Measurements from ENCODE around the gene DNMBP. TPM values are rescaled to one million over a fixed set of nuclear protein-coding genes. Genes with fewer than 3 reads are reported as not detected.

The DNMBP gene
- total RNA-seq, 1 experiment from 2014 or later = 19.7 TPM

DNA sequence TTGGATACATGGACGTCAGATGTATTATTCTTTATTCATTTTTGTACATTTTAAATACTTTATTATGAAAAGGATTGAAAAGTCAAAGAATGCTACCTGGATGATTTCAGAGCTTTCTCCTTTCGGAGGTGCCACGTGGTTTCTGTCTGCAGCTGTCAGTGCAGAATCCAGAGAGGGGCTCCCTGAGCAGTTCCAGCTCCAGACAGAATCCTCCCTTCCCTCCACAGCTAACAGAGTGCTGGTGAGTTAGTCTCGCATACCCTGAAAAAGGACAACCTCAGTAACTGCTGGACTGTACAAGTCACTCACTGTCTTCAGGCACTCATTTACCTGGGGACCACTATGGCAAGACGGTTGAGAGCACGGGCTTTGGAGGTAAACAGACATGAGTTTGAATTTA lies 10.9 kb downstream of the DNMBP start:
- Mint-ChIP-seq H3K27ac (no peak overlapping the region), H3K4me3 (no peak overlapping the region), H3K4me1 (peaks cover 21% of the 10 kb centered on the region), H3K27me3 (ENCODE audit: low read depth) (no peaks in the 10 kb centered on the region), H3K9me3 (0 out of 2 replicates have a peak, but pooled peaks cover 8% of the 10 kb centered on the region), H3K36me3 (no peaks in the 10 kb centered on the region; the same call in 1 of the 2 replicates)
- ChIA-PET CTCF (interaction anchor here (0.6 to 2.2 kb wide), 2 partner anchors 11 to 35 kb away, joined by 4 to 8 read pairs; partner anchors contain the start of gene DNMBP), POLR2A (interaction anchor here (1.1 kb wide), 1 partner anchor 85 kb away, joined by 4 read pairs; no protein-coding TSS in a partner anchor)
- TF ChIP-seq TP53 (CRISPR knock-in tag; IDR thresholded peaks at IDR 0.05) (no peak), EMX1 (CRISPR knock-in tag; IDR thresholded peaks at IDR 0.05) (no peak)
- DNase-seq (ENCODE audit: low spot score) (no peak), ATAC-seq (no peak)

DNA sequence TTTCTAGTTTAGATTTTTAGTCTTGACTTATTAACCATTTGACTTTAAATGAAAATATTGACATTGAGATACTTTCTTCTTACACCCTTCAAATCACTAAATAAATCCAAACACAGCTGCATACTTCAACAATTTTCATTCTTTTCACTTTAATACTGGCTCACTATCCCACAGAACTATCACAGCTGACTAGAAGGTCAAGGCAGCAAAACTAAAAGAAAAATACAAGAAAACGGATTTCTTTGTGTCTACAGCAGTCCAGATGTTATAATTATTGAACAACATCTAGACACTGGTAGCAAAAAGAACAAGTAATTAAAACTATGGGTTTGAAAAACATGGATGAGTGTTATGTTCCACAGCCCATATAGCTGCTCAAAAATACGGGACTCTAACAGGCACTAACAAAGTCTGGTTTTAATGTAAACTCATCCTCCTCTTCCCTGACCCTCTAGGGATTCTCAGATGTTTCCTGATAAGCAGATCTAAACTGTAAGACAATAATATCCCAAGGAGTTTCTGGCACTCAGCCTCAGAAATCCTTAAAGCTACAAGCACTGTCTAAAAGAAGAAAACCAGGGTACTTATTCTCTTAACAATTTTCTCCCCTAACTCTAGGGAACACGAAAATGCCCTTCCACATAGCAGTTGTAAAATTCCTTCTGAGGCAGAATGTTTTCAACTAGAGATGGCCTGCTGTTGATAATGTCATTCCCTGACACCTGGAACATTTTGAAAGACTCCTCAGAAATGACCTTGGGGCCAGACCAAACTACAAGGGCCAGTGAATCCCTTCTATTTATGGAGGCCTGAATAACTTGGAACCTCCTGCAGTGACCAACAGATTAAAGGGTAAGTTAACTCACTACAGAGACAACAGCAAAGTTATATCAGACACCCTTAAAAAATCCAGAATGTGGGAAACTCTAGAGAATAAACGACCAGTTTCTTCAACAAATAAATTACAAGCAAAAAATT lies 12.8 kb downstream of the DNMBP start:
- no peaks in the 10 kb centered on the region for H3K36me3 Mint-ChIP-seq
- no peak overlapping the region for H3K4me3 Mint-ChIP-seq
- TF ChIP-seq MXD4 (CRISPR knock-in tag; IDR thresholded peaks at IDR 0.05; ENCODE audit: borderline replicate concordance) (no peak), TCF7 (CRISPR knock-in tag; IDR thresholded peaks at IDR 0.05; ENCODE audit: low read depth) (no peak), ZNF138 (CRISPR knock-in tag; conservative IDR thresholded peaks at IDR 0.05) (no peak), PRRX2 (CRISPR knock-in tag; IDR thresholded peaks at IDR 0.05) (no peak), CREB1 (CRISPR knock-in tag; IDR thresholded peaks at IDR 0.05) (no peak)
- TF ChIP-seq, protein P1, sequence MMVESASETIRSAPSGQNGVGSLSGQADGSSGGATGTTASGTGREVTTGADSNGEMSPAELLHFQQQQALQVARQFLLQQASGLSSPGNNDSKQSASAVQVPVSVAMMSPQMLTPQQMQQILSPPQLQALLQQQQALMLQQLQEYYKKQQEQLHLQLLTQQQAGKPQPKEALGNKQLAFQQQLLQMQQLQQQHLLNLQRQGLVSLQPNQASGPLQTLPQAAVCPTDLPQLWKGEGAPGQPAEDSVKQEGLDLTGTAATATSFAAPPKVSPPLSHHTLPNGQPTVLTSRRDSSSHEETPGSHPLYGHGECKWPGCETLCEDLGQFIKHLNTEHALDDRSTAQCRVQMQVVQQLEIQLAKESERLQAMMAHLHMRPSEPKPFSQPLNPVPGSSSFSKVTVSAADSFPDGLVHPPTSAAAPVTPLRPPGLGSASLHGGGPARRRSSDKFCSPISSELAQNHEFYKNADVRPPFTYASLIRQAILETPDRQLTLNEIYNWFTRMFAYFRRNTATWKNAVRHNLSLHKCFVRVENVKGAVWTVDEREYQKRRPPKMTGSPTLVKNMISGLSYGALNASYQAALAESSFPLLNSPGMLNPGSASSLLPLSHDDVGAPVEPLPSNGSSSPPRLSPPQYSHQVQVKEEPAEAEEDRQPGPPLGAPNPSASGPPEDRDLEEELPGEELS (CRISPR knock-in tag; IDR thresholded peaks at IDR 0.05) = no peak
- no peaks in the 10 kb centered on the region for H3K27me3 Mint-ChIP-seq (ENCODE audit: low read depth)
- no peaks in the 10 kb centered on the region for H3K9me3 Mint-ChIP-seq
- H3K27ac Mint-ChIP-seq = peak overlapping the region; percentile 54; the same call in 1 of the 2 replicates
- H3K4me1 Mint-ChIP-seq = peaks cover 21% of the 10 kb centered on the region
- POLR2A ChIA-PET = interaction anchor here (0.5 kb wide), 1 partner anchor 744 kb away, joined by 3 read pairs; no protein-coding TSS in a partner anchor
- ATAC-seq = no peak
- CTCF ChIA-PET = interaction anchor here (1.4 to 1.6 kb wide), 2 partner anchors 13 to 49 kb away, joined by 4 to 7 read pairs; partner anchors contain the start of gene DNMBP
- DNase-seq (ENCODE audit: low spot score) = no peak

DNA sequence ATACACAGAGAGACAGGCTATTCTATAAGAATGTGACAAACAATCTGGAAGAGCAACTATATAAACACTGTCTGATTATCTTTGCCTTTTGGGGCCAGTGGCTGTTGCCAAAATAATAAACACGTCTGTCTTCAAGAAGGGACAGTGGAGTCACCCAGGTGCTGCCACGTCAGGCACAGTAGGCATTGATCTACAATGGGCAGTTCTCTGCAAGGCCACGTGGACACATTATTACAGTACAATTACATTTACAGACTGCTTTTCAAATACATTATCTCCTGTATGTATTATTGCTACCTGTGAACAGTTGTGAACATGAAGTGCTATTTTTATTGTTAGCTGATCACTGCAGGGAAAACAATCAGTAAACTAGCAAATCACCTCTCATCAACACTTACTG lies 14.0 kb downstream of the DNMBP start:
- ChIA-PET POLR2A (no interaction called here), CTCF (interaction anchor here (1.6 to 2.6 kb wide), 2 partner anchors 14 kb away, joined by 7 to 10 read pairs; partner anchors contain the start of gene DNMBP)
- ATAC-seq (no peak), DNase-seq (ENCODE audit: low spot score) (no peak)
- Mint-ChIP-seq H3K27me3 (ENCODE audit: low read depth) (no peaks in the 10 kb centered on the region), H3K9me3 (no peaks in the 10 kb centered on the region), H3K4me1 (peaks cover 21% of the 10 kb centered on the region), H3K36me3 (no peaks in the 10 kb centered on the region), H3K27ac (no peak overlapping the region), H3K4me3 (no peak overlapping the region)
- no peak for TF ChIP-seq SMAD3 (CRISPR knock-in tag; IDR thresholded peaks at IDR 0.05; ENCODE audit: borderline replicate concordance)
- no peak for TF ChIP-seq SP1 (CRISPR knock-in tag; conservative IDR thresholded peaks at IDR 0.05)
- TF ChIP-seq NR2C2 (CRISPR knock-in tag; IDR thresholded peaks at IDR 0.05) = no peak
- no peak for TF ChIP-seq ZNF232 (CRISPR knock-in tag; IDR thresholded peaks at IDR 0.05)
- TF ChIP-seq, protein P2, sequence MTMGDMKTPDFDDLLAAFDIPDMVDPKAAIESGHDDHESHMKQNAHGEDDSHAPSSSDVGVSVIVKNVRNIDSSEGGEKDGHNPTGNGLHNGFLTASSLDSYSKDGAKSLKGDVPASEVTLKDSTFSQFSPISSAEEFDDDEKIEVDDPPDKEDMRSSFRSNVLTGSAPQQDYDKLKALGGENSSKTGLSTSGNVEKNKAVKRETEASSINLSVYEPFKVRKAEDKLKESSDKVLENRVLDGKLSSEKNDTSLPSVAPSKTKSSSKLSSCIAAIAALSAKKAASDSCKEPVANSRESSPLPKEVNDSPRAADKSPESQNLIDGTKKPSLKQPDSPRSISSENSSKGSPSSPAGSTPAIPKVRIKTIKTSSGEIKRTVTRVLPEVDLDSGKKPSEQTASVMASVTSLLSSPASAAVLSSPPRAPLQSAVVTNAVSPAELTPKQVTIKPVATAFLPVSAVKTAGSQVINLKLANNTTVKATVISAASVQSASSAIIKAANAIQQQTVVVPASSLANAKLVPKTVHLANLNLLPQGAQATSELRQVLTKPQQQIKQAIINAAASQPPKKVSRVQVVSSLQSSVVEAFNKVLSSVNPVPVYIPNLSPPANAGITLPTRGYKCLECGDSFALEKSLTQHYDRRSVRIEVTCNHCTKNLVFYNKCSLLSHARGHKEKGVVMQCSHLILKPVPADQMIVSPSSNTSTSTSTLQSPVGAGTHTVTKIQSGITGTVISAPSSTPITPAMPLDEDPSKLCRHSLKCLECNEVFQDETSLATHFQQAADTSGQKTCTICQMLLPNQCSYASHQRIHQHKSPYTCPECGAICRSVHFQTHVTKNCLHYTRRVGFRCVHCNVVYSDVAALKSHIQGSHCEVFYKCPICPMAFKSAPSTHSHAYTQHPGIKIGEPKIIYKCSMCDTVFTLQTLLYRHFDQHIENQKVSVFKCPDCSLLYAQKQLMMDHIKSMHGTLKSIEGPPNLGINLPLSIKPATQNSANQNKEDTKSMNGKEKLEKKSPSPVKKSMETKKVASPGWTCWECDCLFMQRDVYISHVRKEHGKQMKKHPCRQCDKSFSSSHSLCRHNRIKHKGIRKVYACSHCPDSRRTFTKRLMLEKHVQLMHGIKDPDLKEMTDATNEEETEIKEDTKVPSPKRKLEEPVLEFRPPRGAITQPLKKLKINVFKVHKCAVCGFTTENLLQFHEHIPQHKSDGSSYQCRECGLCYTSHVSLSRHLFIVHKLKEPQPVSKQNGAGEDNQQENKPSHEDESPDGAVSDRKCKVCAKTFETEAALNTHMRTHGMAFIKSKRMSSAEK (CRISPR knock-in tag; IDR thresholded peaks at IDR 0.05; ENCODE audit: borderline replicate concordance) = no peak
- TF ChIP-seq ZNF396 (CRISPR knock-in tag; IDR thresholded peaks at IDR 0.05; ENCODE audit: borderline replicate concordance) = no peak
- TF ChIP-seq, protein P3, sequence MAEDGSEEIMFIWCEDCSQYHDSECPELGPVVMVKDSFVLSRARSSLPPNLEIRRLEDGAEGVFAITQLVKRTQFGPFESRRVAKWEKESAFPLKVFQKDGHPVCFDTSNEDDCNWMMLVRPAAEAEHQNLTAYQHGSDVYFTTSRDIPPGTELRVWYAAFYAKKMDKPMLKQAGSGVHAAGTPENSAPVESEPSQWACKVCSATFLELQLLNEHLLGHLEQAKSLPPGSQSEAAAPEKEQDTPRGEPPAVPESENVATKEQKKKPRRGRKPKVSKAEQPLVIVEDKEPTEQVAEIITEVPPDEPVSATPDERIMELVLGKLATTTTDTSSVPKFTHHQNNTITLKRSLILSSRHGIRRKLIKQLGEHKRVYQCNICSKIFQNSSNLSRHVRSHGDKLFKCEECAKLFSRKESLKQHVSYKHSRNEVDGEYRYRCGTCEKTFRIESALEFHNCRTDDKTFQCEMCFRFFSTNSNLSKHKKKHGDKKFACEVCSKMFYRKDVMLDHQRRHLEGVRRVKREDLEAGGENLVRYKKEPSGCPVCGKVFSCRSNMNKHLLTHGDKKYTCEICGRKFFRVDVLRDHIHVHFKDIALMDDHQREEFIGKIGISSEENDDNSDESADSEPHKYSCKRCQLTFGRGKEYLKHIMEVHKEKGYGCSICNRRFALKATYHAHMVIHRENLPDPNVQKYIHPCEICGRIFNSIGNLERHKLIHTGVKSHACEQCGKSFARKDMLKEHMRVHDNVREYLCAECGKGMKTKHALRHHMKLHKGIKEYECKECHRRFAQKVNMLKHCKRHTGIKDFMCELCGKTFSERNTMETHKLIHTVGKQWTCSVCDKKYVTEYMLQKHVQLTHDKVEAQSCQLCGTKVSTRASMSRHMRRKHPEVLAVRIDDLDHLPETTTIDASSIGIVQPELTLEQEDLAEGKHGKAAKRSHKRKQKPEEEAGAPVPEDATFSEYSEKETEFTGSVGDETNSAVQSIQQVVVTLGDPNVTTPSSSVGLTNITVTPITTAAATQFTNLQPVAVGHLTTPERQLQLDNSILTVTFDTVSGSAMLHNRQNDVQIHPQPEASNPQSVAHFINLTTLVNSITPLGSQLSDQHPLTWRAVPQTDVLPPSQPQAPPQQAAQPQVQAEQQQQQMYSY (CRISPR knock-in tag; IDR thresholded peaks at IDR 0.05) = no peak
- no peak for TF ChIP-seq TCF7 (CRISPR knock-in tag; IDR thresholded peaks at IDR 0.05; ENCODE audit: low read depth)
- no peak for TF ChIP-seq KAT7 (CRISPR knock-in tag; IDR thresholded peaks at IDR 0.05; ENCODE audit: borderline replicate concordance)
